ENCODE results near the gene NOX5.
A peak's percentile ranks its signal among the peaks of the same experiment; 100 is the strongest.

Gene NOX5

DNA sequence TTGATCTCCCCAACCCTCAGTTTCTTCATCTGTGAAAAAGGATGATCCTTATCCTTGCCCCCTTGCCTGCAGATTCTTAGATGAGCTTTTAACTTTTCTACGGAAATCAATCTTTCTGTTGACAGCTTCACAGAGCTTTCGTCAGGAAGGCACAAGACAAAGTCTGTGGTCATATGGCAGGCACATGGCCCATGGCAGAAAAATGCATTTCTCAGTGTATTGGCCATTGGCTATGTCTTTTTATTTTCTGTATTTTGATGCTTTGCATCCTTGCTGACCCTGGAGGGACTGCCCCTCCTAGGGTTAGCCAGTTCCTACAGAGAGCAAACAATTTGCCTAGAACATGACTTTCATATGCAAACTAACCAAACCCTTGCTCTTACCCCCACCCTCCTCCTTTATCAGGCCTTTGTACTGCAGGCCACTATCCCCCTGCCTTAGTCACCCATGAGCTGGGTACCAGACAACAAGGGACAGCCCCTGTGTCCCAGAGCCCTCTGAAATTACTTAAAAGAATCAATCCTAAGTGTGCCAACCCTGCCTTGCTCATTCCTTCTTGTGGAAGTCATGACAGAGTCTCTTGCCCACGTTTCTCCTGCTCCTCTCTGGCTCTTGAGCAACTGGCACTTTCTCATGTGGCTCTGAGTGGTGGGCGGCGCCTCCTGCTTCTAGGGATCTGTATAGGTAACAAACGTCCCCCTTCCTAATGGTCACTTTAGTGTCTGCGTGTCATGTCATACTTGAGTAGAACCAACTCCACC, 24.1 kb upstream of the NOX5 start:
- DNase-seq = no peak
- in situ Hi-C loops (cut with MboI; ENCODE audit: low pct_unique_long_range_greater_than_20kb, low sequenced_read_pairs) = no loop called here

DNA sequence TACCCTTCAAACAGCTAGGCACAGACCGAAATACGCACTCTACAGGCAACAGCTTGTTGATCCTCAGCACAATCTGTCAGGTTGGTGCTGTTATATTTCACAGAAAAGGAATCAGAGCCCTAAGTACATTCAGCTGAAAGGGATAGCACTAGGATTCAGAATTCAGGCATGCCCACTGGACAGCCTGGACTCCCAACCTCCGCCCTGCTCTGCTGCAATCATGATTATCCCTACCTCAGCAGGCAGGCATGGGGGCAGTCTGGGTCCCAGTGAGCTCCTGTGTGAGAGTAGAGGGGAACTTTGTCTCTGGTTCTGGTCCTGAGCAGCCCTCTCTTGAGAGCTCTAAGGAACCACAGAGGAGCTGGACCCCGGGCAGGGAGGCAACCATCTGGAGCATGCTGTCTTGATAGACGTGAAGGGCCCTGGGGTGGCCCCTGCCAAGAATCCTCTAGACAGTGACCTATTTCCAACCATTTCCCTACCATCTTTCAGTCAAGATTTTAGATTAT, 23.4 kb upstream of the NOX5 start:
- in situ Hi-C loops (cut with MboI; ENCODE audit: low pct_unique_long_range_greater_than_20kb, low sequenced_read_pairs) = no loop called here
- no peak for DNase-seq

DNA sequence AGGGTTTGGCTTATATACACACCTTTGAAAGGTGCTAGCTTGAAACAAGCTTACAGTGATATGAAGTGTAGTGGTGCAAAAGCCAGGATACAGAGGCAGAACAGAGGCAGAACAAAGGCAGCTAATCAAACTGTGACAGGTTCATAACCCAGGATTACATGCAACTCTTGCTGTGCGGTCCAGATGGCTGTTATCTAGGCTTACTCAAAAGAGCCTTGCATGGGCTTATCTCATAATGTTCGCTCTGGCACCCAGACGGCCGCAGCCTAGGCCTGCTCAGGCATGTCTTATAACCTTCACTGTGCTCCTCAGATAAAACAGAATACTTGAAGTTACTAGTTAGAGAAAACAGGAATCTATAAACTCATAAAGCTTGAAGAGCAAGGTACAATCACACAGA, 22.8 kb upstream of the NOX5 start:
- in situ Hi-C loops (cut with MboI; ENCODE audit: low pct_unique_long_range_greater_than_20kb, low sequenced_read_pairs) = no loop called here
- peak; percentile 5 for DNase-seq

DNA sequence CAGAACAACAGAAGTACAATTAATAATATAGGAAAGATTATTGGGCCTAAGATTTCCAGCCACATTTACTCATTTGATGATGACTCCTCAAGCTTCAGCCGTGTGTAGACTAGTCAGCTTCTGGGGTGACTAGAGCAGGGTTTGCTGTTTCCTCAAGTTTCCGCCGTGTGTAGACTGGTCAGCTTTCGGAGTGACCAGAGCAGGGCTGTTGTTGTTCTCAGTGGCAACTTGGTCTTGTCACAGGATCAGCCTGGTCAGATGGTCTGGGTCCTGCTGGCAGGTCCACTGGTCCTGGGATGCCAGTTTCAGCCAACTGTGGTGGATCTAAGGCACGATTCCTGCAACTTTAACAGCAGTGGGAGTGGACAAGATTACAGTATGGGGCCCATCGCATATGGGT, 21.8 kb upstream of the NOX5 start:
- in situ Hi-C loops (cut with MboI; ENCODE audit: low pct_unique_long_range_greater_than_20kb, low sequenced_read_pairs) = no loop called here
- no peak for DNase-seq

DNA sequence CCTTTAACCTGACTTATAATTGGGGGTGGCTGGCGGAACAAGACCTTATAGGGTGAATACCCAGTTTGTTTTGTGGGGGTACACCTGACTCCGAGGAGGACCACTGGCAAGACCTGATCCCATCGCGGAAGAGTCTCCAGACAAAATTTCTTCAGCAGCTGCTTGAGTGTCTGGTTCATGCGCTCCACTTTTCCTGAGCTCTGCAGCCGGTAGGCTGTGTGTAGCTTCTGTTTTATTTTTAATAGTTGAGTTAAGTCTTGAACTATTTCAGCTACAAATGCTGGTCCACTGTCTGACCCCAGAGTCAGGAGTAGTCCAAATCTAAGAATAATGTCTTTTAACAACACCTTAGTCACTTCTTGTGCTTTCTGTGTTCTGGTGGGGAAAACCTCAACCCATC, 21.2 kb upstream of the NOX5 start:
- no peak for DNase-seq
- in situ Hi-C loops (cut with MboI; ENCODE audit: low pct_unique_long_range_greater_than_20kb, low sequenced_read_pairs) = no loop called here

DNA sequence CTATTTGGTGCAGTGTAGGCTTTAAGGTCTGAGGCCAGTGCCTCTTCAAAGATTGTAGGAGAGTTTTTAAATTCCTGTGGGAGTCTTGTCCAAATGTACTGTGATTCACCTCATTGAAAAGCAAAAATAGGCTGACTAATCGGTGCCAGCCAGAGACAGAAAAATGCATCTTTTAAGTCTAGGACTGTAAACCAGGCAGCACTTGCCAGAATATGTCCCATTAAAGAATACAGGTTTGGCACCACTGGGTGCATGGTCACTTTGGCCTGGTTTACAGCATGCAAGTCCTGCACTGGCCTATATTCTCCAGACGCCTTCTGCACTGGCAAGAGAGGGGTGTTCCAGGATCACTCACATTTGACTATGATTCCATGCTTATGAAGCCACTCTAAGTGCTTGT, 20.3 kb upstream of the NOX5 start:
- in situ Hi-C loops (cut with MboI; ENCODE audit: low pct_unique_long_range_greater_than_20kb, low sequenced_read_pairs) = no loop called here
- no peak for DNase-seq

DNA sequence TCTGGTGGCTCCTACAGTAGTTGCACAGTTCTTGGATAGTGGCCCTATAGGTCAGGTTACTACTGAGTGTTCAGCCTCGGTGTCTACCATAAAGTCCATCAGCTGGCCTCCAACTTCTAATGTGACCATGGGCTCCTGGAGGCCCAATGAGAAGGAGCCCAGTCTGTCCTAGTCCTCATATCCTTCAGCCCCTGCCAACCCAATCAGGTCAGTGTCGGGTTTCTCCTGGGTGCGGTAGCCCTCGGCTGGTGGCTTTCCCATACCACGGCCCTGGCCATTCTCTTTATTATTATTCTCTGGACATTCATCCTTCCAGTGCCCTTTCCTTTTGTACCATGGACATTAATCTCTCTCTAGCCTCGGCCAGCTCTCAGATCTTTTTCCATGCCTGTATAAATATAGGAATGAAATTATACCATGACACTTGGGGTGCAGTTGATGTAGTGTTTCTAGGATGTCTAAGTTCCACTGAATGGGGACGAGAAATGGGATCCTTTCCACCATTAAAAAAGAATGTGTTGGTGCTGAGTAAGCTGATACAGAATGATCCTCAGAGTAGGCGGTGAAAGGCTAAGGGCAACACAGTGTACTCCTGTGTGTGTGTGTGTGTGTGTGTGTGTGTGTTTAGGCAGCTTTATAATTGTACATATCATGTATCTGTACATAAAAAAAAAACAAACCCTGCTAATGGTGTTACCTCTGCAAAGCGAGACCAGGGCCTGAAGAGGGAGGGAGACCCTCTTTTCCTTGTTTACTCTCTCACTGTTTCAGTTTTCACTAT, 19.3 kb upstream of the NOX5 start:
- DNase-seq = no peak
- in situ Hi-C loops (cut with MboI; ENCODE audit: low pct_unique_long_range_greater_than_20kb, low sequenced_read_pairs) = no loop called here

DNA sequence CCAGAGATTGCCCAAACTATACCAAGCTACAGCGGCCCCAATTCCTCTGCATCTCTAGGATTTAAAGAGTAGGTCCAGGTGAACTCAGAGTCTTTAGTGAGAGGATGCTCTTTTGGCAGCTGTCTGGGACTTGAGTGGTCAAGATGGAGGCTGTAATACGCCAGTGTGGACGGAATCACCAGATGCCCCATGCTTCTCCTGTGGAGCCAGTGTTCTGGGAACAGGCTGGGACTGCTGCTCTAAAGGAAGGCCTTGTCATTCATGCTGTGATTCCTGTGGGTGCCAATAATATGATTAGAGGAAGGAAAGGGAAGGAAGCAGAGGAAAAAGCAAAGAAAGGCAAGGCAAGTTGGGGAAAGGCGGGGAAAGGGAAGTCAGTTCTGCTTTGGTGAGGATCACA, 17.4 kb upstream of the NOX5 start:
- DNase-seq = no peak
- in situ Hi-C loops (cut with MboI; ENCODE audit: low pct_unique_long_range_greater_than_20kb, low sequenced_read_pairs) = no loop called here

DNA sequence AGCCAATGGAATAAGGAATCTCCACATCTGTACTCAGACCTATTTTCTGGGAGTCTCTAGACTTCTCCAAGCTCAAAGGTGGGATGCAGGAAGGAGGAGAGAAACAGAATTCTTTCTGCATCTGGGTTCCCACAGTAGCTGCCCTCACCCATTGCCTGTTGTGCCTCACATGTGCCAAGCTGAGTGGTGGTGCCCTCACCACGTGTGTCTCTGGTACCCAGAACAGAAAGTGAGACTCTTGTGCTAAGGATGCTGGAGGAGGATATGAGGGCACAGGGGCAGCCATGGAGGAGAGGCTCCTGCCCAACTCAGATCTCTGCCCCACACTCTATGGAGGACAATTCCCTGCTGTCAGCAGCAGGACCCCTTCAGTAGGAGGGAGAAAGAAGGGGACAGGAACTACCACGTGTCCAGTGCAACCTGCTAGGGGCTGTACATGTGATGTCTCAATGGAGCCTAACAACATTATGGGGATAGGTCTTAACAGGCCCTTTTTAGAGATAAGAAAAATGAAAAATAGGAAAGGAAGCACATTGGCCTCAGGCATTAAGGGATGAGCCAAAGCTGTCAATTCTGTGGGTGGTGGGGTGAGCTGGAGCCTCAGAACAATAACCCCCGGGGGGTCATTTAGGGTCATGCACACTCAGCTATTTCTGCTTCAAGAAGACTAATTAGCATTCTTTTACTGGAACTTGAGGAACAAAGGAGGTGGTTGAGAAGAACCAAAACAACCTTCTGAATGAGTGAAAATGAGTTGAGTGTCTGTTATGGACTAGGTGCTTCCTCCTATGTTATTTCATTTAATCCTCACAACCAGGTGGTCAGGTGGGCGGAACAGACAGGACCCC, 16.3 kb upstream of the NOX5 start:
- in situ Hi-C loops (cut with MboI; ENCODE audit: low pct_unique_long_range_greater_than_20kb, low sequenced_read_pairs) = no loop called here
- DNase-seq = no peak

DNA sequence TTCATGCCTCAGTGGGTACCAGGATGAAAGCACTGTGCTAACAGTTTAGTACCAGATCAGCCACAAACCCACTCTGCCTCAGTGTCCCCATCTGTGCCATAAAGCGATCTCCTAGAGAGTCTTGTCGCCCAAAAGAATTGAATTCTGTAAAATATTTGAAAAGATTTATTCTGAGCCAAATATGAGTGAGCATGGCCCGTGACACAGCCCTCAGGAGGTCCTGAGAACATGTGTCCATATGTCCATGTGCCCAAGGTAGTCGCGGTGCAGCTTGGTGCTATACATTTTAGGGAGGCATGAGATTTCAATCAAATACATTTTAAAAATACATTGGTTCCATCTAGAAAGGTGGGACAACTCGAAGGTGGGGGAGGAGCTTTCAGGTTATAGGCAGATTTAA, 15.4 kb upstream of the NOX5 start:
- no peak for DNase-seq
- in situ Hi-C loops (cut with MboI; ENCODE audit: low pct_unique_long_range_greater_than_20kb, low sequenced_read_pairs) = no loop called here

DNA sequence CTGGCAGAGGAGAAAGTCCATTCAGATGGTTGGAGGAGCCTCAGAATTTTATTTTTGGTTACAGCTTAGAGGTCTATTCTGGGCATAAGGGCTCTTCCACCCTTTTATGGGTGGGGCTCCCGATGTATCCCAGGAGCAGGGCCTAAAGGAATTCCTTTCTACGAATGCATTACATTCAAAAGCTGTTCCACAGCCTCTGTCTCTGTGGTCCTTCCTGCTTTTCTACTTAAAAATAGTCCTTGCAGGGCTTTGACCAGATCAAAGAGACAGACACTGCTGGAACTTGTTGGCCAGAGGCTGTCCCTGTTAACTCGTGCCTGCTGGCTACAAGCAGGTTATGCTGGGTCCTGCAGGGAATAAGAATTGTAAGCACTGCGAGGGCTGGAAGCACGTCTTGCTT, 14.4 kb upstream of the NOX5 start:
- in situ Hi-C loops (cut with MboI; ENCODE audit: low pct_unique_long_range_greater_than_20kb, low sequenced_read_pairs) = no loop called here
- no peak for DNase-seq

DNA sequence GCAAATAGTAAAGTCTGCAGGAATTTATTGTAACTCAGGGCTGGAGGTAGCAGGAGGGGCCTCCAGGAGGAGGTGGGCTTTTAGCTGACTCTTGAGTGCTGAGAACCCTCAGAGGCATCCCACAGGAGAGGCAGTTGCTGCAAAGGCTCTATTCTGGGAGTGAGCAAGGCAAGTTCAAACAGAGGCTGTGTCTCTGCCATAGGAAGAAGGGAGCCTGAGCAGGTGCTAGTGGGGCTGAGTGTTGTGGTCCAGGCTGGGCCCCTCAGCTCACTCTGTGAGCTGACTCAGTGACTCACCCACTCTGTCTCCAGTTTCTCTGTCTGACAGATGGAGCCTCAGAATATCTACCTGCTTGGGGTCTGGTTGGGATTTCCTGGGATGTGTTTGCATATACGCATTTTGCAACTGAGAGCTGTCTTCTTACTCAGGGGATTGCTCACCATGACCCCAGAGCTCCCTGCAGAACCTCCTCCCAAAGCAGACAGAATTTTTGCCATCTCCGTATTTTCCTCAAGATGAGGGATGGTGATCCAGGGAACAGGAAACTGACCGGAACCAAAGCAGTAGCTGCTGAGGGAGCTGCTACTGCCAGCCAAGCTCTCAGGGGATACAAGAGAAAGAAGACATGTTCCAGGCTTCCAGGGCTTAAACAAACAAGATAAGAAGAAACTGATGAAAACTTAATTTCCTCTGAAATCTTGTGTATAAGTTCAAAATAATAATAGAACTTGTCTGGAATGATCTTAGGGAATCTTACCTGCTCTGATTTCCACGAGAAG, 13.6 kb upstream of the NOX5 start:
- in situ Hi-C loops (cut with MboI; ENCODE audit: low pct_unique_long_range_greater_than_20kb, low sequenced_read_pairs) = no loop called here
- no peak for DNase-seq

DNA sequence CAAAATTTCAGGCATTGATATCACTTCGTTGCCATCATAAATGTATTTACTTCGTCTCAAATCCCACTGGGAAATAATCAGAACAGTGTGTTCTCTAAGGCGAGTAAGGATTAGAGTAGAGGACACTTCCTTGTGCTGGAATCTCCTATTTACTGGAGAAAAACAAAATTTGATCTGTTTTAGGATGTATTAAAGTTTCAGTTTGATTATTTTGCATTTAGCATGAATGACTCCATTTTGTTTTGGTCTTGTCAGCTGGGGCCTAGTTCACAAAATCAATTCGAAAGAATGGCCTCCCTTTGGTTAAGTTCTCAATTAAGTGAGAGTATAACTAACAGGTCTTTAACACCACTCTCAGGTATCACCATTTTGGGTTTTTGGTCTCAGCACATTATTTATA, 11.7 kb upstream of the NOX5 start:
- no peak for DNase-seq
- in situ Hi-C loops (cut with MboI; ENCODE audit: low pct_unique_long_range_greater_than_20kb, low sequenced_read_pairs) = no loop called here

DNA sequence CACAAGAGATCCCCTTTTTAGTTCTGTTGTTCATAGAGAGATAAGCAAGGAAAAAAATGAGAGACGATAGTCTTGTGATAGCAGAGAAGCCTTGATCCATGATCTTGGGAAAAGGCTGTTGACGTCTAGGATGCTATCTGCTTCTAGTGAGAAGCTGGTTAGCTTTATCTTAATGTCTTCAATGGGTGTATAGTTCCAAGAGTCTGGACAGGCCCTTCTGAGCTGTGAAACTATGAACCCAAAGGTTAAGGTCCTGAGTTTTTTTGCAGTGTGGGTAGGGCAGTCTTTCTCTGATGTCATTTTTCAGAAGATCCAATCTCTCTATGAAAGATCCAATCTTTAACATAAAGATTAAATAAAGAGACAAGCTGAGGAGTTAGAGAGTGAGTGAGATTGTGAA, 10.5 kb upstream of the NOX5 start:
- in situ Hi-C loops (cut with MboI; ENCODE audit: low pct_unique_long_range_greater_than_20kb, low sequenced_read_pairs) = no loop called here
- DNase-seq = no peak

DNA sequence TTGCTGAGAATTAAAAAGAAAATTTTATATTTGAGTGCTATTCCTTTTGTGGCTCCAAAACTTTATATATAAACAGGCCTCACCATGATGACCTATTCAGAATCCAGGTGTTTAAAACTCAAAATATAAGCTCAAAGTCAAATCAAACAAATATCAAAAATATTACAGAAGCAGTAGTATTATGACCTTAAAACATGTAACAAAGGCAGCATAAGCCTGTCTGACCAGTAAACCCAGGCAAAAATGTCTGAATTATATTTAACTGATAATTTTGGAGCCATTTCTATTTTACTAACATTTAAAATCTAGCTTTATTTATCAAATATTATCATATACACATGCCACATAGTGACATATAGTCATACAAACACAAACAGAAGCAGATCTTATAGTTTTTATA, 6.4 kb upstream of the NOX5 start:
- DNase-seq = no peak
- in situ Hi-C loops (cut with MboI; ENCODE audit: low pct_unique_long_range_greater_than_20kb, low sequenced_read_pairs) = no loop called here

DNA sequence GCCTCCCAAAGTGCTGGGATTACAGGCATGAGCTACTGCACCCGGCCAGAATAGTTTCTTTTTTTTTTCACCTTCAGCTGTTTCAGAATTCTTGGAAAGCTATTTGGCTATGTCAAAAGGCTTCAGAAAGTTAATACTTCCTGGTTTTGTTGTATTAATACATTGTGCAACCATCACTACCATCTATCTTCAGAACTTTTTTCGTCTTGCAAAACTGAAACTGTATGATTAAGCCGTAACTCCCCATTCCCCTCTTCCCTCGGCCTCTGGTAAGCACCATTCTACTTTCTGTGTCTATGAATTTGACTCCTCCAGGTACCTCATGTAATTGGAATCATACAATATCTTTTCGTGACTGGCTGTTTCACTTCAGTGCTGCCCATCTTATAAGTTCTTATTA, 5.2 kb upstream of the NOX5 start:
- in situ Hi-C loops (cut with MboI; ENCODE audit: low pct_unique_long_range_greater_than_20kb, low sequenced_read_pairs) = no loop called here
- no peak for DNase-seq

DNA sequence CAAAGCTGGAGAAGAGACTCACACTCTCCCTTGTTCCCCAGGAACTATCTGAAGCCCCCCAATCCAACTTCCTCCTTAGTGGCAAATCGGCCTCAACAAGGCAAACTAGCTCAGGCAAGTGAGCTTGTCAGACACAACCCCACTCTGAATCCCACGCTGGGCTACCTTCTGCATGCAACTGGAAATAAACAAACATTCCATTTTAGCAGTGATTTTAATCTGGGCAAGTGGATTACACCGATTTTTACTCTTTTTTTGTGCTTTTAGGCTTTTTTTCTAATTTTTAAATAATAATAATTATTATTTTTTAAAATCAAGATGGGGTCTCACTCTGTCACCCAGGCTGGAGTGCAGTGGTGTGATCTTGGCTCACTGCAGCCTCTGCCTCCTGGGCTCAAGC, 2.9 kb upstream of the NOX5 start:
- DNase-seq = no peak
- in situ Hi-C loops (cut with MboI; ENCODE audit: low pct_unique_long_range_greater_than_20kb, low sequenced_read_pairs) = no loop called here

DNA sequence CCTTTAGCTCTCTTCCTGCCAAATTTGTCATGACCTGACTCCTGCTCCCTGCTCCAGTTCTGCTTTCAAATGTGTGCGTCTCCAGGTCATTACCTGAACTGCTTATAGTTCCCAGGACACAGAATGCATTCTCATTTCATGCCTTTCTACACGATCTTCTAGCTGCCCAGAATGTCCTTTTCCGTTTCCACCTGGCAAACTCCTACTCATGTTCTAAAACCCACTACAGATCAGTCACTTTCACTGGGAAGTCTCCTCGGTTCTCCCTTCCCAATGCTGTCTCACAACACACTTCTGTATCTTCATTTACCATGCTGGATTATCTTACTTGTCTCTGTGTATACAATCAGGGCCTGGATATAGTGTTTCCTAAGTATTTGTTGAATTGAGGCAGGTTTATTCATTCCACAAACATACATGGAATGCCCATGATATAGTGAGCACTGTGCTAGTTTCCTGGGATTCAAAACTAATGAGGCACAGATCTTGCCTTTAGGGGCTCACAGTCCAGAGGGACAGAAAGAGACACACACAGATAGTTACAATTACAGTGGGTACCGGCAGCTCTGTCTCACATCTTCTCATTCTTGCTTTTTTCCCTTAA, 1.6 kb upstream of the NOX5 start:
- no peak for DNase-seq
- in situ Hi-C loops (cut with MboI; ENCODE audit: low pct_unique_long_range_greater_than_20kb, low sequenced_read_pairs) = no loop called here
